Measurements from ENCODE around the gene SLC15A1. TPM values are rescaled to one million over a fixed set of nuclear protein-coding genes. Genes with fewer than 3 reads are reported as not detected.

SLC15A1 gene
- total RNA-seq, 1 experiment from 2014 or later: not detected

DNA sequence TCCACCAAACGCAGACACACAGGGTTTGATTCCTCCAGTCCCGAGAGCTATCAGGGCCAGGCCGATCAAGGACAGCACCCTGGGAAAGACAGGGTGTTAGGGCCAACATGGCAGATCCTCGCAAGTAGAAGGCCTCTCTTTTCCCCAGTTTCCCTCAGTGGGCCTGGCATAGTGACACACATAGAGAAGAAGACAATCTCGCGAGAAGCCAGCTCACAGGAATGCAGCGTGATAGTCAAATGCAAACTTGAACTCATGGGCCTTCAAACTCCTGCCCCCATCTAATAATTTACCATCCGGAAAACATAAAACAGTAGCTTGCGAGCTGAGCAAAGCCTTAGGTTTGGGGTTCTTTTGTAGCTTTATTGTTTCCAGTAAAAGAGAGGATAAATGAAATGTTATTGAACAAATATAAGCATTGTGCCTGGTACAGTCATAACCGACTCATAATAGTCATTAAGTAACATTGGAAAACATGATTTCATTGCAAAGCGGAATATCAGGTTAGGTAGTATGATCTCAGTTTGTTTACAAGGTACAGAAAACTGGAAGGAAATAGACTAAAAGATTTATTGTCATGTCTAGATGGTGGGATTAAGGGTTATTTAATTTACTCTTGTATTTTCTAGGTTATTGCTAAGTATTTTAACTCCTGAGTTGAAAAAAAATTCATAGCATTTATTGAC, 30.5 kb downstream of the SLC15A1 start:
- no peak for DNase-seq (ENCODE audit: low spot score)
- in situ Hi-C loops (cut with HindIII; ENCODE audit: low sequenced_read_pairs): no loop called here

DNA sequence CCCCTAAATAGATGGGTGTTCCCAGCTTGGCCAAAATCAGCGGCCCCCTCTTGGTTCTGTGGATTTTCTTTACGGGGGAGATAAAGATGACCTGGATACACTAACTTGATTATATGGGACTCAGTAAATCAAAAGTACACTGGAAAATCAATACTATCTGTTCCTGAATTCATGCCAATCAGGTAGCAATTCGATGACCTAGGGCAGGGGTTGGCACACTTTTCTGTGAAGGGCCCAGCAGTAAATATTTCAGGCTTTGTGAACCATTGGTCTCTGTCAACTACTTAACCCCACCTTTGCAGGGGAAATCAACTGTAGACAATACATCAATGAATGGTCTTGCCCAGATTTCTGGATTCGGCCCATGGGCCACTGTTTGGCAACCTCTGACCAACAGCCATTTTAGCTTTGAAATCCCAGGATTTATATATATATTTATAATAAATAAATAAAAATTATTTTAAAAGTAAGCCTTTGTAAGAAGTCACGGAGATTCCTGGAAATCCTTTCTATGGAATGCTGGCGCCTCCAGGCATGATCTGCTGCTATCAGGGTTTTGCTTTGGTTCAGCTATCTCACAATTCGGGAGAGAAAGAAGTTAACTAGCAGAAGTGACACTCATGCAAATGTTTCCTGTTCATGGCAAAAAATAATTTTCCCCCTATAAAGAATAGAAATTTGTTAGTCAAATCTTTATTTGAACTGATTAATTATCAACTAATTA, 32.8 kb downstream of the SLC15A1 start:
- in situ Hi-C loops (cut with HindIII; ENCODE audit: low sequenced_read_pairs): no loop called here
- DNase-seq (ENCODE audit: low spot score): no peak

DNA sequence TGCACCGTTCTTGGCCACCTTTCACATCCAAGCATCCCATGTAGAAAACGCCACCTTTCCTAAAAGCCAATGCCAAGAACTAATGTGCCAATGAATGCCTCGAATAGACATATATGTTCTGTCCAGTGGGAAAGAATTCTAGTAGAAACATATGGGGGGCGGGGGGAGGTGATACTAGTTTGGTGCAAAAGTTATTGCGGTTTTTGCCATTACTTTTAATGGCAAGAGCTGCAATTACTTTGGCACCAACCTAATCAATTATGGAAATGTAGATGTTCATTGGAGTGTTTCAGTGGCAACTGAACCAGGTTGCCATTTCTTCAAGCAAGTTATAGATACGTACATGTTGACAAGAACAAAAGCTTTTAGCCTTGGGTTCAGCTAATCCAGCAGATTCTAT, 34.6 kb downstream of the SLC15A1 start:
- in situ Hi-C loops (cut with HindIII; ENCODE audit: low sequenced_read_pairs): no loop called here
- DNase-seq (ENCODE audit: low spot score): no peak

DNA sequence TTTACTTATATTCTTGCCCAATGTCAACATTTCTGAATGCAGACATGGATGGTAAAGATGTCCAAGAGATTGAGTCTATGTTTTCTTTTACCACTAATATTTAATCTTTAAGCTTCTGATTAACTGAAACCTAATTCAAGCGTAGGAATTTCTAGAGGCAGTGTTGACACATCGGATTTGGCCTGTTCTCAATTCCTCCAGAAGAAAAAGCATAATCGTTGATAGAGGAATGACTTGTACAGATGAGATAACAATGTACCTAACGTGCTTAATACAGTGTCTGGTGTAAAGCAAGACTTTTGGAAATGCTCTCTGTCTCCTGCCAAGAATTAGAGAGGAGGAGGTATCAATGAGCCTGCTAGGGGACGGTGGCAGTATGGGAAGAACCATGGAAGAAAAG, 35.2 kb downstream of the SLC15A1 start:
- DNase-seq (ENCODE audit: low spot score): no peak
- in situ Hi-C loops (cut with HindIII; ENCODE audit: low sequenced_read_pairs): no loop called here

DNA sequence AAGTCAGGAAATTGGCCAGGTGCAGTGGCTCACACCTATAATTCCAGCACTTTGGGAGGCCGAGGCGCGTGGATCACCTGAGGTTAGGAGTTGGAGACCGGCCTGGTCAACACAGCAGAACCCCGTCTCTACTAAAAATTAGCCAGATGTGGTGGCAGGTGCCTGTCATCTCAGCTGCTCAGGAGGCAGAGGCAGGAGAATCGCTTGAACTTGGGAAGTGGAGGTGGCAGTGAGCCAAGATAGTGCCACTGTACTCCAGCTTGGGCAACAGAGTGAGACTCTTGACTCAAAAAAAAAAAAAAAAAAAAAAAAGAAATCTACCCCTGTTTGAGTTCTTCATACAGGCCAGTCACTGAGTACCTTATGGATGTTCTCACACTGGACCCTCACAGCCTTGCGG, 42.0 kb downstream of the SLC15A1 start:
- in situ Hi-C loops (cut with HindIII; ENCODE audit: low sequenced_read_pairs): no loop called here

DNA sequence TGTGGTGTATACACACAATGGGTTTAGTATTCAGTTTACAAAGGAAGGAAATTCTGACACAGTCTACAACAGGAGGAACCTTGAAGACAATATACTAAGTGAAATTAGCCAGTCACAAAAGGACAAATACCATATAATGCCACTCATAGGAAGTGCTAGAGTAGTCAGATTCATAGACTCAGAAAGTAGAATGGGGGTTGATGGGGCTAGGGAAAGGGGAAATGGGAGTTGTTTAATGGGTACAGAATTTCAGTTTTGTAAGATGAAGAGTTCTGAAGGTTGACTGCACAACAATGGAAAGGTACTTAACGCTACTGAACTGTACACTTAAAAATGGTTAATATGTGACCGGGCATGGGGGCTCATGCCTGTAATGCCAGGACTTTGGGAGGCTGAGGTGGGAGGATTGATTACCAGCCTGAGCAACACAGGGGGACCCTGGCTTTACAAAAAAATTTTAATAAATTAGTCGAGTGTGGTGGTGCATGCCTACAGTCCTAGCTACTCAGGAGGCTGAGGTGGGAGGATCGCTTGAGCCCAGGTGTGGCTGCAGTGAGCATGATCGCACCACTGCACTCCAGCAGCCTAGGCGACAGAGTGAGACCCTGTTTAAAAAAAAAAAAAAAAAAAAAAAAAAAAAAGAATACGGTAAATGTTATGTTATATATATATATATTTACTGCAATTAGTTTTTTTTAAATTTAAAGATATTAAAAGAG, 45.0 kb downstream of the SLC15A1 start:
- DNase-seq (ENCODE audit: low spot score): no peak

More for the DNA sequence above, 42.0 kb downstream of the SLC15A1 start:
- no peak for DNase-seq (ENCODE audit: low spot score)

DNA sequence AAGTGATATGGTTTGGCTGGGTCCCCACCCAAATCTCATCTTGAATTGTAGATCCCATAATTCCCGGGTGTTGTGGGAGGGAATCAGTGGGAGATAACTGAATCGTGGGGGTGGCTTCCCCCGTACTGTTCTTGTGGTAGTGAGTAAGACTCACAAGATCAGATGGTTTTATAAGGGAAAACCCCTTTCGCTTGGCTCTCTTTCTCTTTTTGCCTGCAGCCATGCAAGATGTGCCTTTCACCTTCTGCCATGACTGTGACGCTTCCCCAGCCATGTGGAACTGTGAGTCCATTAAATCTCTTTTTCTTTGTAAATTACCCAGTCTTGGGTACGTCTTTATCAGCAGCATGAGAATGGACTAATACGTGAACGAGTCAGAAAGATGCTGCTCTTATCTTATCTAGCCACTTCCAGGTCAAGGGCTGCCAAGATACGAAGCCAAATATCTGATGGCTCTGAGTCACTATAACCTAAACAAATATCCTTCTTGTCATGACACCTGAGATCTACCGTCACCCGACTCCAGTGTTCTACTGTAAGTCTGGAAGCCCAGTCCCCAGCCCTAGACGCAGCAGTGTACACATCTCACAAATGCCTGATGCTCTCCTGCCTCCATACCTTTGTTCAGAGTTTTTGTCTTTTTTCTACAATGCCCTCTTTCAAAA, 45.9 kb downstream of the SLC15A1 start:
- DNase-seq (ENCODE audit: low spot score): no peak
- in situ Hi-C loops (cut with HindIII; ENCODE audit: low sequenced_read_pairs): no loop called here

More for the DNA sequence above, 45.0 kb downstream of the SLC15A1 start:
- in situ Hi-C loops (cut with HindIII; ENCODE audit: low sequenced_read_pairs): no loop called here

DNA sequence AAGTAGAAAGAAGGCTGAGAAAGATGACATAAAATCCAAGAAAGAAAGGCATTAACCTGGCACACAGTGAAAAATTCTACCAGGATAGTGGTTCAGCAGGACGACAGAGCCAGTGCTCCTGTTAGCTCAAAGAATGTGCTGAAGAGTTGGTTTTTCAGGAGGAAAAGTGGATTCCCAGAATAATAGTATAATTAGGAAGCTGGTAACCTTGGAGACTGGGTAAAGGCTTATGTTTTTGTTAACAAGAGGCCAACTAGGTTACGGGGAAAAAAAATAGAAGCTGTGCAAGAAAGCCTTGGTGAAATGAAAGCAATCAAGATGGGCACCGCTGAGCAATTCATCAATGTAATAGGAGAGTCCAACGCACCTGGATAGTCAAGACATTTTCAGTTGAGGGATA, 54.7 kb downstream of the SLC15A1 start:
- in situ Hi-C loops (cut with HindIII; ENCODE audit: low sequenced_read_pairs): no loop called here
- no peak for DNase-seq (ENCODE audit: low spot score)

DNA sequence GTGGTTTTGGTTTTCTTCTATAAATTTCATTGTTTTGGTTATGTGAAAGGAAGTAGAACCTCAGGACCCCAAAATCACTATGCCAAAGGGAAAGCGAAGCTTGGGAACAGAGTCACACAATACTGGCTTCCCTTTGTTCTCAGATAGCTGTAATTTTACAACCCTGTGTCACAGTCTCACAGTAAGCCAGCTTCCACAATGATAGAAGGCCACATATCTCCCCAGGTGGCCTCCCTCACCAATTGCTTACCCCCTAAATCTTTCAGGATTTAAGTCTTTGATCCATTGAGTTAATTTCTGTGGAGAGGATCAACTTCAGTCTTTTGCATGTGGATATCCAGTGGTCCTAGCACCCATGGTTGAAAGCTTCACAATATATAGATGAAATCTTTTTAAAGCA, 58.7 kb downstream of the SLC15A1 start:
- in situ Hi-C loops (cut with HindIII; ENCODE audit: low sequenced_read_pairs): no loop called here
- no peak for DNase-seq (ENCODE audit: low spot score)

DNA sequence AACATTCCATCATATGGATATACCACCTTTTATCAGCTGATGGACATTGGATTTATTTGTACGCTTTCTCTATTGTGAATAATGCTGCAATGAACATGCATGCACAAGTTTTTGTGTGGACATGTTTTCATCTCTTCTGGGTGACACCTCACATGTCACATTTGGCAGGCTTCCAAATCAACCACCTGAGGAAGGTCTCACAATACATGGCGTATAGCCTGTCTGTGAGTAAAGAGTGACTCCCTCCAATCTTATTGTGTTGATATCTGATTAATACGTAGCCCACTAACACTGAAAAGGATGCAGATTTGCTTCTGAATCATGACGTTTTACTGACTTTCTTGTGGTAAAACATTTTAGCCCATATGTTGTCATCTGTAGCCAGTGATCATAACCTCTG, 61.1 kb downstream of the SLC15A1 start:
- no peak for DNase-seq (ENCODE audit: low spot score)
- in situ Hi-C loops (cut with HindIII; ENCODE audit: low sequenced_read_pairs): no loop called here

DNA sequence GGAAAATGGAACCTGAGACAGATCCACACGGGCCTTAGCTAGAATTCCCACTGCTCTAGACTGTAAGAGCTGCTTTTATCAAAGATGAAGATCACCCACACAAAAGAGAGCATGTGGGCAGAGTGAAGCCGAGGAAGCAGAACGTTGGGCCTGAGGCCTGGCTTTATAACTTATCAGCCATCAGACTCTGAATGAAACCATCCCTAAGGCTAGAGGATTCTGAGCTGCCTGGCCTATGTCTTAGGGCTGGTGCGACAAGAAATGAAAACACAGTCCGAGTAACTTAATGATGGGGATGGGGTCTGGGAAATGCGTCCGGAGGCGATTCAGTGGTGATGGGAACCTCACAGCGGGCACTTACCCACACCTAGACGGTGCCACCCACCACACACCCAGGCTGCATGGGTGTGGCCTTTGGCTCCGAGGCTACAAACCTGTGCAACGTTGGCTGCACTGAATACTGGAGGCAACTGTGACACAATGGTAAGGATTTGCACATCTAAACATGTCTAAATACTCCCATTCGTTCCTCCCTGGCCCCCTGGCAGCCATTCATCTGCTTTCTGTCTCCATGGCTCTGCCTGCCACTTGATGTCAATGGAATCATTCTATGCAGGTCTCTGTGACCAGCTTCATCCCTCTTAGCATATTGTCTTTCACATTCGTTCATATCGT, 62.0 kb downstream of the SLC15A1 start:
- in situ Hi-C loops (cut with HindIII; ENCODE audit: low sequenced_read_pairs): no loop called here
- DNase-seq (ENCODE audit: low spot score): no peak

DNA sequence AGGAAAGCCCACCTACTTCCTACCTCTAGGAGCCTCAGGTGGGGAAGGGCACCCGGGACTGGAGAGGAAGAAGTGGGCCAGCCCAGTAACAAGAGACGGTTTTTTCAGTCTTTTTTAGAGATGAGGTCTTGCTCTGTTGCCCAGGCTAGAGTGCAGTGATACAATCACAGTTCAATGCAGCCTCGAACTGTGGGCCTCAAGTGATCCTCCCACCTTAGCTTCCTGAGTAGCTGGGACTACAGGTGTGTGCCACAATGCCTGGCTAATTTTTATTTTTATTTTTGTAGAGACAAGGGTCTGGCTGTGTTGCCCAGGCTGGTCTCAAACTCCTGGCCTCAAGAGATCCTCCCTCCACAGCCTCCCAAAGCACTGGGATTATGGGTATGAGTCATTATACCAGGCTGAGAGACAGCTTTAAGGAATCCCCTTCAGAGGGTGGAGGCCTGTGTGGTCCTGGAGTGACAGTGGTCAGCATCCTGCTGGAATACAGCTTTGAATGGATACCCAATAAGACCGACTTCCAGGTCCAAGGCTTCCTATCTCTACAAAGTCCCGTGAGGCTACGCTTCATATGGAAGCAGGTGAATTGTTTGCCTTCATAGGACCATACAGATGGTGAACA, 63.0 kb downstream of the SLC15A1 start:
- in situ Hi-C loops (cut with HindIII; ENCODE audit: low sequenced_read_pairs): no loop called here
- no peak for DNase-seq (ENCODE audit: low spot score)

DNA sequence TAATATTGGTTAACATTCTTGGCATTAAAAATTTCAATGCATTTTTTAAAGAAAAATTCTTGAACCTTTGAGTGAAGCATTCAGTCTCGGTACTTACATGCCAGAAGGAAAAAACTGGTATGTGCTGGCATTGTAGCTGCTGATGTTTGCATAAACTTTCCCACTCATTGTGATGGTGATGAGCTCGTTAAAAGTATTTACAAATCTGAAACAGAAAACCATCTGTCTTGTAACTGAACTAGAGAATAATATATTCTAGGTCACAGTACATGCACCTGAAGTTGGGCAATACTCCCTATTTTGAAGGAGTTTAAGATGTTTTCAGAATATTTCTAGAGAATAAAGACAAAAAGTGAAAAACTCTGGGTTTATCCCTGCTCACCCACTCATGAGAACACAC, 64.1 kb downstream of the SLC15A1 start:
- in situ Hi-C loops (cut with HindIII; ENCODE audit: low sequenced_read_pairs): no loop called here
- no peak for DNase-seq (ENCODE audit: low spot score)

DNA sequence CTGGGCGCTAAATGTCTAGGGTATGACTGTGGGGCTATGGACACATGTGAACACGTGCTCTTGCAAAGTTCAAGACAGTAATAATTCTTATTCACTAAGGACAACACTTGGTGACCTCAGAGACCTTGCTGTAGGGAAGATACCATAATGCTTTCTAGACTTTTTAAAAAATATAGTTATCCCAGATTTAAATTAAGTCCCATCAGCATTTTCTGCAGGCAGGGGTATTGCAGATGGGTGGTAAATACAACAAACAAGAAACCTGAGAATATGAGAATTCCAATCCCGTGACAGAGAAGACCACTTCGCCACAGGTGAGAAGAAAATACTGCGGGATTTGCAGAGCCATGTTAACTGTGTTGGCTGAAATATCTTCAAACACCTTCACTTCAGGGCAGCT, 65.2 kb downstream of the SLC15A1 start:
- in situ Hi-C loops (cut with HindIII; ENCODE audit: low sequenced_read_pairs): no loop called here
- DNase-seq (ENCODE audit: low spot score): no peak

DNA sequence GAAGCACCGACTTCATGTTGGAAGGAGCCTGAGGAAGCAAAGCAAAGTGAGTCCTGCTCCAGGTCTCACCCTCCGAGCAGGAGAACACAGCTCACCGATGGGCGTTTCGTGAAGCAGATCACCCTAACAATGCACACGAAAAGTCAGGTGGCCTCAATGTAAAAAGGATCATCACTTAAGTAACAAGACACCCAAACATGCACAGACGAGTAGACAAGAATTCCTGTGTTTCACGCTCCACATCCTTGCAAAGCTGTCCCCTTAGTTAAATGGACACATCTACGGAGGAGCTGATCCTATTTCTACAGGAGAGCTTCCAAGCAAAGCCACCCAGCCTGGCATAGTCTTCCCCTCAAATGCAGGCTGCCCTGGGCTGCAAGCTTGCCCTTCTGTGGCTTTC, 66.2 kb downstream of the SLC15A1 start:
- DNase-seq (ENCODE audit: low spot score): no peak
- in situ Hi-C loops (cut with HindIII; ENCODE audit: low sequenced_read_pairs): no loop called here

DNA sequence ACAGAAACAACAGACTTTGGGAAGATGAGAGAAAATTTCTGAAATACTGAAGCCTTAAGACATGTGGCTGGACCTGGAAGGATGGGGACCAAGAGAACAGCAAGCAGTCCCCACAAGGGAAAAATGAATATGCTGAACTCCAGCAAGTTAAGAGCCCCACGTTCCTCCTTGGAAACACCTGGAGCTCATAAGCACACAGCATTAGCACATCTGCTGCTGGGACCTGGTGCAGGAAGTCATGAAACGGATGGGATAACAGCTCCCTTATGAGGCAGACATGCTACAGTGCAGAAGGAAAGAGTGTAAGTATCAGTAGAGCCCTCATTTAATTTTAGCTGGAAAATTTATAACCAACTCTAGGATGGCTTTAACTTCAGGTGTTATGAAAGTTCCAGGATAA, 67.3 kb downstream of the SLC15A1 start:
- in situ Hi-C loops (cut with HindIII; ENCODE audit: low sequenced_read_pairs): no loop called here
- DNase-seq (ENCODE audit: low spot score): no peak

DNA sequence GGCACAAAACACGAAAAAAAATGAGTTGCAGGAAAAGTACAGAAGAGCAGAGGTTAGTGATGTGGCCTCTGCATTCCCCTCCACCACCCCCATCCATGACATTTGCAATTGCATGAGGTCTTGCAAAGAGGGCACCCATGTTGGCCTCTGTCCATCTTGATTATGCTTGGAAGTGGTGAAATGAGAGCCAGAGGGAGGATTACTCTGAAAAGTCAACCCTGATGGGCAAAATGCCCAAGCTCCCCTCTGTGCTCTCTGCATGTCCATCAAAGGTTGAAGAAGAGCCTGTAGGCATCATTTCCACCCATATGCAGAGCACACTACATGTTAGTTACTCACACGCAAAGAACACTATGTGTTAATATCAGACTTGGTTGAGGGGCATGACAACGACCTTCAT, 71.4 kb downstream of the SLC15A1 start:
- no peak for DNase-seq (ENCODE audit: low spot score)
- in situ Hi-C loops (cut with HindIII; ENCODE audit: low sequenced_read_pairs): no loop called here

DNA sequence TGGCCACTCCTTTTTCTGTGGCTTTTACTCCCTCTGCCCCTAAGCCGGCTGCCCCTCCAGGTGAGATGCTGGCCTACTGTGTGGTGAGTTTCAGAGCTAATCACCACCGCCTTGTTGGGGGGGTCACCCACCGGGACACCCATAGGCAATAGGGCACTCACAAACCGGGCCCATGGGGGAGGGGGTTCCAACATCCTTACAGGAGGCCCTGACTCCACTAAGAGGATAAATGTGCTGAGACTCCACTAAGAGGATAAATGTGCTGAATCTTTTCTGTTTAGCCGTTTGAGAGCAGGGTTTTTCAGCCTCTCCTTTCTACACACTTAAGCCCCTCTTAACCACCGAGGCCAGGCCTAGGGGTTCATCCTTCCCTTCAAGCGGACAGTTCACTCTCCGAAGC, 73.7 kb downstream of the SLC15A1 start:
- in situ Hi-C loops (cut with HindIII; ENCODE audit: low sequenced_read_pairs): no loop called here
- DNase-seq (ENCODE audit: low spot score): no peak

DNA sequence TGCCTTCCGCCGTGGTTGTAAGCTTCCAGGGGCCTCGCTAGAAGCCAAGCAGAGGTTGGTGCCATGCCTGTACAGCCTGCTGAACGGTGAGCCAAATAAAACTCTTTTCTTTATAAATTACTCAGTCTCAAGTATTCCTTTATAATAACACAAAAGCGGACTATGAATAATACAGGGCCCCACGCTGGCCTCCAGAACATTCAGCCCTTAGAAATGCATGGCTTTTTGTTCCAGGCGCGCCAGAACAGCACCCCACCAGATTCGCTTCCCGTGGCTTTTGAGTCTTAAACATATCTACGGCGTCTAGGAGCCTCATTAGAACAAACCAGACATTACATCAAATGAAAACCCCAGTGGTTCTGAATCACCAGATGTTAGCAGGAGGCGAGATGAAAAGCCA, 75.1 kb downstream of the SLC15A1 start:
- DNase-seq (ENCODE audit: low spot score): no peak

More for the DNA sequence above, 75.1 kb downstream of the SLC15A1 start:
- in situ Hi-C loops (cut with HindIII; ENCODE audit: low sequenced_read_pairs): no loop called here

Measured in G401 (cell line).